Limb (tissue), 2 donors: ENCODE data around the gene RIMOC1.
"Not testable (repeated sequence)": the region's sequence is repeated elsewhere in the genome, so short reads cannot be mapped to it uniquely, and the experiment has no call there.

Experiments used
- DNase-seq, 2 donors: peaks; one replicate each; pipeline ENCODE4 v3.0.0-alpha.2; 2016; ENCODE audit errors: extremely low spot score in 2 of 2

Gene RIMOC1

DNA sequence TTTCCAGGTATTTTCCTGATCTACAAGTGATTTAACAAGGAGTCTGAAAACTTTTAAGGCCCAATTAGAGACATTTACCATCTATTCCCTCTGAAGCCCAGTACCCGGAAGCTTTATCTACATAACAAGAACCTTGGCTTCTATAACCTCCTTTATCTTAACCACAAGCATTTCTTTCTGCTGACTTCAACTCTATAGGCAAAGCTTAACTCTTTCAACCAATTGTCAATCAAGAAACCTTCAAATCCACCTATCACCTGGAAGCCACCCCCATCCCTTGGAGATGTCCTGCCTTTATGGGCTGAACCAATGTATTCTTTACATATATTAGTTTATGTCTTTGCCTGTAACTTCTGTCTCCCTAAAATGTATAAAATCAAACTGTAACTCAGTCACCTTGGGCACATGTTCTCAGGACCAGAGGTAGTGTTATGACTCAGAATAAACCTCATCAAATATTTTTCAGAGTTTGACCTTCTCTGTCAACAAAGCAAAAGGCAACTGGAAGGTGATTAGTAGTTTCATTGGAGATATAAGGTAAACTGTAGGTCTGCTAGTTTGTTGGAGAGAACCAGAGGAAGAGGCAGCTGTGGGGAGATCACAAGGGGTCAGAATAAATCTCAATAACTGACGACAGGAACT, 13.0 kb upstream of the RIMOC1 start:
- DNase-seq: no peak

GRCh38 chr5:41892031-41892430, 12.1 kb upstream of the RIMOC1 start:
- no peak for DNase-seq

DNA sequence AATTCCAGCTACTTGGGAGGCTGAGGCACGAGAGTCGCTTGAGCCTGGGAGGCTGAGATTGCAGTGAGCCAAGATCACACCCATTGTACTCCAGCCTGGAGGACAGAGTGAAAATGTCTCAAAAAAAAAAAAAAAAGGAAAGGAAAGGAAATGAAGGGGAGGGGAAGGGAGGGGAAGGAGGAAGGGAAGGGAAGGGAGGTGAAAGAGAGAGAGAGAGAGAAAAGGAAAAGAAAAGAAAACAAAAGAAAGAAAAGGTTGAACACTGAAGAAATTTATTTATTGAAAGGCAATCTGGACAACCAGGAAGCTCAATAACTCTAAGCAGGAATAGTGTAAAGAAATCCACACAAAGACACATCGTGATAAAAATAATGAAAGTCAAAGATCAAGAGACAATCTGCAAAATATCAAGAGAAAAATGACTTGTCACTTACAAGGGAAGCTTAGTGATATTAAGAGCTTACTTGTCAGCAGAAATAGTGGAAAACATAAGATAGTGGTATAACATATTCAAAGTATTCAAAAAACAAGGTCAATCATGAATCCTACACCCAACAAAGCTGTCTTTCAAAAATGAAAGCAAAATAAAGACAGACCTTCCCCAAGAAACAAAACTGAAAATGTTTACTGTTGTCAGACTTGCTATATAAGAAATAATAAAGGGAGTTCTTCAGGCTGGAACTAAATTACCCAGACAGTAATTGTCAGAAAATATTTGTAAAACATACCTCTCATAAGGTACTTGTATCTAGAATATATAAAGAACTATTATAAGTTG, 10.9 kb upstream of the RIMOC1 start:
- DNase-seq: no peak

- DNase-seq: no peak
Observed at GRCh38 chr5:41896230-41896629, 7.9 kb upstream of the RIMOC1 start.

GRCh38 chr5:41903382-41903891, 707 bp upstream of the RIMOC1 start:
- no peak for DNase-seq

GRCh38 chr5:41906151-41906550, 2.0 kb downstream of the RIMOC1 start:
- no peak for DNase-seq

DNA sequence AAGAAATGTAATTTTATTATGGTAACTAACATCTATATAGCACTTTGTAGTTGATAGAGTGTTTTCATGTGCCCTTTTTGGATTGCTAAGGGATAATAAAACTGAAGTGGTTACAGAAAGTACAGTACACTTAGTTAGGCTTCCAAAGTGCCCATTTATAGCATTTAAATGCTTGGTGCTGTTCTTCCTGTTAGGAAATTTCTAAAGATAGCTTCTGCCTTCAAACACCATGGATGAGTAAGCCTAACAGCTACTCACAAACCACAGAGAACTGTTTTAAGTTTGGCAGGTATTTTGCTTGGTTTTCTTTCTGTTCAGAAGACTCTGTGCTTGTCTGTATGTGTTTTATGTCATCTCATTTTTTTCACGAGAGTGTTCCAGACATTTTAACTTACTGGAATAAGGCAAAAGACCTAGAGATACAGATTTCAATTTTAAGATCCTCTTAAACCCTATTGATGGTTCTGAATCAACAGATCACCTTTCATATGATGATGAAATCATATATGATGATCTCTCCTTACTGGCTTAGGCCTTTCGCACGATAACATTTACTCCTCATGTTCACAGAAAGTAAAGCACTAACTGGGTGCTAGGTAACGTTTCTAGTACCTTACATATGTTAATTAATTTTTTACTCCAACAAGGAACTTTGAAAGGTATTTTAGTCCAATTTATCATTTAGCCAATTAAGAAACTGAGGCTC, 4.4 kb downstream of the RIMOC1 start:
- DNase-seq: no peak

DNA sequence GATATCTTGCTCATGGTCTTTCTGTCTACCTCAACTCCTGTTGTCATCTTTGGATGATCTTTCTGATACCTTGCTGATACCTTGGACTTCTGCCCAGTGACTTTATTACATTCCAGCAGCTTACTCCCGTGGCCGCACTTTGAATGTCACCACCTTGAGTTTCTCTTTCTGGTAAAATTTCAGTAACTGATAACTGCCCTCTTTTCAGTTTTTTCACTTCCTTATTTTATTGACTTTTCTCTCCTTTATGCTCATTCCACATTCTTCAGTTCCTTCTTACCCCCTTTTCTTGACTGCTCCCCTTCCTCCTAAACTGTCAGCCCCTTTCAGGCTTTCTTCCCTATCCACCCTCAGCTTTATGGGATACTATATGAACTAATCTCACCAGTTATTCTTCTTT, 14.0 kb downstream of the RIMOC1 start:
- DNase-seq: no peak

DNA sequence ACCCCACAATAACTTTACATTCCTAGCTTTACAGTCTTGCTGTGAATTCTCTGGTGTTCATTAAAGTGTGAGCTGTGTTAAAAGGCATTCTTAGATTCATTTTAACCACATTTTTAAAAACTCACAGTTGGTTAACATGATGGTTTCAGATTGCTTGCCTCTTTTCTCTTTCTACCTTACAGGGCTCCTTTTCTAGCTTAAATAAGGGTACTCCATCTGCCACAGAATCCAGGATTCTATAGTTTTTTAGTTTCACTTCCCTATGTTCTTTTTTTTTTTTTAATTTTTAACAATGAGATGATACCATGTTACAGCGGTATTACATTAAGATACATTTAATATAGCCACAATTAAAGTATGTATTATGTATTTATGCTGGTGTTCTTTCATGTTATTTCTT, 17.0 kb downstream of the RIMOC1 start:
- no peak for DNase-seq

DNA sequence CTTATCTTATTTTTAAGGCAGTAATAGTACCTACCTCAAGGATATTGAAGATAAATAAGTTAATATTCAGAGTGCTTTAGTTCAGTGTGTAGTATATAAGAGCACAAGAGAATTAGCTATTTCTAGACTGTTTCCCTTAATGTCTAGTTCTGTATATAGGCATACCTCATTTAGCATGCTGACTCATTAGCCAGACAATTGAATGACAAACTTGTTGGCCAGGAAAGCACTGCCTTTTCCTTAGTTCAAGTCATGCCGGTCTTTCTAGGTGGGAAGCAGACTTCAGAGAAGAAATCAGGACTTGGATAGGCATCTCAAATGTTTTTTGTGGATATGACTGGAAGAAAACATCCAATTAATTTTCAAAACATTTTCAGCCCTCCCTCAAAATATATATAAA, 17.7 kb downstream of the RIMOC1 start:
- DNase-seq: no peak

- DNase-seq: no peak
Observed at GRCh38 chr5:41924526-41924871, 20.4 kb downstream of the RIMOC1 start.

GRCh38 chr5:41924872-41925554, 20.9 kb downstream of the RIMOC1 start, which contains the start of gene FBXO4:
Gene FBXO4 (plus strand): TSS chr5:41925281. CDS start chr5:41925310, 29 bp downstream.
- peak; percentile 85 to 89 for DNase-seq

GRCh38 chr5:41925555-41925951, 21.4 kb downstream of the RIMOC1 start:
- peak; percentile 14 to 70 for DNase-seq

GRCh38 chr5:41927604-41928003, 23.5 kb downstream of the RIMOC1 start:
- no peak for DNase-seq

DNA sequence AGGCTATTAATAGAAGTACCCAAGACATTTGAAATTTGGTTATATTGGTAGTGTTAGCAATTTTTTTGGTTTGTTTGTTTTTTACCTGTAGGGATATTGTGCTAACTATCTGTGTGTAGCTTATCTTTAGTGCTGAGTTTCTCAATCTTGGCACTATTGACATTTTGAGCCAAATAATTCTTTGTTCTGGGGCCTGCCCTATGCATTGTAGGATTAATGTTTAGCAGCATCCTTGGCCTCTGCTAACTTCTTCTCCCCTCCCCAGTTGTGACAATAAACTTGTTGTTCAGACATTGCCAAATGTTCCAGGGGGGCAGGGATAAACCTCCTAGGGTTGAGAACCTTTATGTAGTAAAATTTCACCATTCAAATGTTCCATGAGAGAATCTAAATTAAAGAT, 24.9 kb downstream of the RIMOC1 start:
- no peak for DNase-seq

DNA sequence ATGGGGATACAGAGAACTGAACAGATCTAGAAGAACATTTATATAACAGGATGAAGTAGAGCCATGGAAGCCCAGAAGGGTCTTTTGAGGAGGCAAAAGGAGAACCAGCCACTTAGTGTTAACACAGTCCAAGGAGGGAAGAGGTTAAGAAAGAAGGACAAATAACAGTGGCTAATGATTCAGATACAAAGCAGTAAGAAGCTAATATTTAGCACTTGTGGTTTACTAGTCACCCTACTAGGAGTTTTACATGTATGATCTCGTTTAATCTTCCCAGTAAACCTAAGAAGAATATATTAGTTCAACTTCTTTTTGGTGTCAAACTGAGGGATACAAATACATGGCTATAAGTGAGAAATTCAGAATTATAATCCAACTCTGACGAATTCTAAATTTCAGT, 28.6 kb downstream of the RIMOC1 start:
- DNase-seq: no peak

DNA sequence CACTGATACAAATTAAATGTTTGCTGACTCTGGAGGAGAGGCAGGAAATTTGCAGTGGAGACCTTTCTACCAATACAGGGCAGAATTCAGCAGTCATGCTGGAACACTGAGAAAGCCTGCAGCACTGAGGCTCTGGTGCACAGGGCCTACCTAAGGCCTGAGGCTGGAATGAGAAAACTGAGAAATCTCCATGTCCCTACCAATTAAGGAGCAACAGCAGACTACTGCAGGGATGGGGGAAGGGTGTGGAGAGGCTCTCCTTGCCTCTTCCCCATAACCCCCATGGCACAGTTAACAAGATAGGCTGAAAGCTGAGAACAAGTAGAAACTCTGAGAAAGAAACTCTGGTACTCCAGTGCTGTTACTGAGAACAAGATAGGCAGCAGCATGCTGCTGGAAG, 31.4 kb downstream of the RIMOC1 start:
- DNase-seq: no peak

GRCh38 chr5:41940641-41941040, 36.5 kb downstream of the RIMOC1 start:
- DNase-seq: no peak

DNA sequence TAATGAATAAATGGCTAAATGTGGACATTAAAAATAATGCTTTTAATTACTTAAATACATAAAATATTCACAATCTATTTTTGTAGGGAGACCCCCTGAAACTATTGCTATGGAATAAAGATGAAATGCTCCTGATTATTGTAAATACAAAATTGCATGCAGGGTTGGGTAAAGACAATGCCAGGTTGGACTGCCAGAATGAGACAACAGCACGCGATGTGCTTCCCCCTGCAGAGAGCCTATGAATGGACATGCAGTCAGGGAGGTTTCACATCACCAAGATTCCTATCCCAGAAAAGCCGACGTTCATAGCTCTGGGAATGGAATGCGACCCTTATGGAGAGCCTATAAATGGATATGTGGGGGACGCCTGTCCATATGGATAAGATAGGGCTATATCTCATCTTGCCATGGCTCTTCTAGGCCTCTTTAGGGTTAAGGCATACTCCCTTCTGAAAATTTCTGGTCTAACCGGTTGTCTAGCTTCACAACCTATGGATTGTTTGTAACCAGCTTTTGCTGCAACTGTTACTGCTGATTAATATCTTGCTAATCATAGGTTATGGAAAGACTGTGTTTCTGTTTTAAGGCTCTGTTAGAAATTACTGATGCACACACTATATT, 41.3 kb downstream of the RIMOC1 start:
- DNase-seq: not testable (repeated sequence)

DNA sequence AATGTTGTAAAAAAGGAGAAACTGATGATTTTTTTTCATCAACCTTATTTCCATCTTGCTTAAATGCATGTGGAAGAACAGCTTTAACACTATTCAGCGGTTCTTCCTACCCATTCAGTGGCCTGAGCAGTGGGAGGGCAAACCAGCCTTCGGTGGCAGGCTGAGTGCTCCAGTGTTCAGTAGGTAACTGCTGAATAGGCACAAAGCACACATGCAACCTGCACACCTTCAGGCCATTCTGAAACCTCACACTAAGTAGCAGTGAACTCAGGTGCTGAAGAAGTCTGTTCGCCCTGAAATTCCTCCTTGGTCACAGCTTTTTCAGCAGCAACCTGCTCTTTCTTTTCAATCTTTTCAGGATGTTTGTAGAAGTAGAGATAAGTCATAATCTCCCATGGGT, 47.1 kb downstream of the RIMOC1 start:
- no peak for DNase-seq
